HepG2 (cell line): ENCODE results near the gene CFAP100. TPM values are rescaled to one million over a fixed set of nuclear protein-coding genes. Genes with fewer than 3 reads are reported as not detected.

ENCODE experiments used
- ARHGAP35 ChIP-seq: sonication (generic); formaldehyde crosslinking; IDR thresholded peaks from 2 replicates; pipeline ENCODE4 v1.9.0; 2022; ENCODE audit warnings: mild to moderate bottlenecking, inconsistent platforms, moderate library complexity, missing genetic modification reagents, borderline replicate concordance
- FOSL1 ChIP-seq: sonication (generic); formaldehyde crosslinking; IDR thresholded peaks from 2 replicates; pipeline ENCODE4 v1.9.0; 2021; ENCODE audit warnings: missing genetic modification reagents, borderline replicate concordance
- FOXK1 ChIP-seq: sonication (generic); formaldehyde crosslinking; IDR thresholded peaks from 2 replicates; pipeline ENCODE4 v1.4.0; 2020; ENCODE audit warnings: low read depth, missing genetic modification reagents, borderline replicate concordance
- FOXO1 ChIP-seq: sonication (generic); formaldehyde crosslinking; IDR thresholded peaks from 2 replicates; pipeline ENCODE4 v1.4.0; 2020; ENCODE audit warnings: missing genetic modification reagents
- GABPA ChIP-seq, 2 experiments: IDR thresholded peaks; 2 replicates each; pipeline ENCODE4 v1.6.1; 2011 to 2016; ENCODE audit warnings: low read depth in 2 of 2, low read length in 1 of 2, missing biosample characterization in 1 of 2, missing genetic modification characterization in 1 of 2
- GFI1 ChIP-seq: sonication (generic); formaldehyde crosslinking; IDR thresholded peaks from 2 replicates; pipeline ENCODE4 v1.5.0; 2020; ENCODE audit warnings: missing genetic modification reagents, mild to moderate bottlenecking, borderline replicate concordance
- HNRNPUL1 ChIP-seq: fragments of 200-400 bp; formaldehyde crosslinking; IDR thresholded peaks from 2 replicates; pipeline ENCODE4 v1.6.1; 2017; ENCODE audit warnings: low read depth, mild to moderate bottlenecking, low read length, moderate library complexity
- KDM6A ChIP-seq: IDR thresholded peaks from 2 replicates; pipeline ENCODE4 v1.6.1; 2016; ENCODE audit warnings: low read depth
- MEF2D ChIP-seq: sonication (generic); formaldehyde crosslinking; IDR thresholded peaks from 2 replicates; pipeline ENCODE4 v1.5.1; 2020; ENCODE audit warnings: mild to moderate bottlenecking, missing genetic modification reagents
- NFE2L2 ChIP-seq: fragments of 150-350 bp; IDR thresholded peaks from 2 replicates; pipeline ENCODE4 v1.6.1; 2014; ENCODE audit warnings: low read length
- XBP1 ChIP-seq: sonication (generic); formaldehyde crosslinking; IDR thresholded peaks from 2 replicates; pipeline ENCODE4 v1.5.0; 2020; ENCODE audit warnings: missing genetic modification reagents
- ZBTB1 ChIP-seq: sonication (generic); formaldehyde crosslinking; IDR thresholded peaks from 2 replicates; pipeline ENCODE4 v1.4.0; 2020; ENCODE audit warnings: missing genetic modification reagents, borderline replicate concordance
- ZNF207 ChIP-seq: fragments of 450-650 bp; IDR thresholded peaks from 2 replicates; pipeline ENCODE4 v1.6.1; 2016; ENCODE audit warnings: antibody characterized with exemption, borderline replicate concordance
- ZNF24 ChIP-seq: fragments of 450-650 bp; IDR thresholded peaks from 2 replicates; pipeline ENCODE4 v1.6.1; 2017; ENCODE audit warnings: antibody characterized with exemption, mild to moderate bottlenecking
- ZNF296 ChIP-seq: sonication (generic); formaldehyde crosslinking; conservative IDR thresholded peaks from 2 replicates; pipeline ENCODE4 v1.5.0; 2020; ENCODE audit warnings: mild to moderate bottlenecking, missing genetic modification reagents
- ZNF549 ChIP-seq: sonication (generic); formaldehyde crosslinking; IDR thresholded peaks from 2 replicates; pipeline ENCODE4 v1.5.0; 2020; ENCODE audit warnings: missing genetic modification reagents
- ZNF724P ChIP-seq: sonication (generic); formaldehyde crosslinking; IDR thresholded peaks from 2 replicates; pipeline ENCODE4 v1.8.0; 2022; ENCODE audit warnings: missing genetic modification reagents, borderline replicate concordance
- polyA plus RNA-seq, 8 experiments: library from polyadenylated mRNA; depleted of rRNA in 3 of 8; stranded (reverse) in 7 of 8; unstranded in 1 of 8; fragments of >200 nt; fragmentation: Illumina TruSeq in 4 of 8; extraction: Trizol in 4 of 8; gene quantifications; 2 replicates each; pipeline versions ENCODE4 v1.2.1 to v1.2.3, GENCODE V29; 2011 to 2016; ENCODE audit warnings: low read depth in 4 of 8, missing spikeins in 1 of 8, mixed read lengths in 1 of 8; ENCODE audit not compliant: insufficient read depth in 1 of 8
- total RNA-seq, 5 experiments: library from RNA; depleted of rRNA; stranded (reverse); fragments of >200 nt; fragmentation: Illumina TruSeq; extraction: Trizol; gene quantifications; 2 replicates each; pipeline ENCODE4 v1.2.3, GENCODE V29; 2016; ENCODE audit warnings: low read depth in 1 of 5
- TF ChIP-seq, protein P1 (sequence below): sonication (generic); formaldehyde crosslinking; IDR thresholded peaks from 2 replicates; pipeline ENCODE4 v1.9.0; 2021; ENCODE audit warnings: missing genetic modification reagents, mild to moderate bottlenecking, borderline replicate concordance
- TF ChIP-seq, protein P2 (sequence below), 2 experiments: sonication (generic) in 1 of 2; formaldehyde crosslinking in 1 of 2; IDR thresholded peaks; 2 replicates each; pipeline versions ENCODE4 v1.6.1 to v1.9.0; 2014 to 2022; ENCODE audit warnings: antibody characterized with exemption in 1 of 2, borderline replicate concordance in 1 of 2, inconsistent platforms in 1 of 2, low read depth in 1 of 2, missing genetic modification reagents in 1 of 2
- TF ChIP-seq, protein P3 (sequence below): IDR thresholded peaks from 2 replicates; pipeline ENCODE4 v1.6.1; 2012; ENCODE audit warnings: inconsistent platforms
- TF ChIP-seq, protein P4 (sequence below): sonication (generic); formaldehyde crosslinking; IDR thresholded peaks from 2 replicates; pipeline ENCODE4 v1.4.0; 2020; ENCODE audit warnings: mild to moderate bottlenecking, low read depth, missing genetic modification reagents

The CFAP100 gene
- total and polyA plus RNA-seq, 2 of the 13 experiments (the other 11 are each of a cell fraction or from before 2014, with no cell fraction given) = 0.32 TPM; not detected in 1

- TF ChIP-seq MEF2D (CRISPR knock-in tag) = no peak
- no peak; the same call in 1 of the 2 replicates for TF ChIP-seq ARHGAP35 (CRISPR knock-in tag)
- TF ChIP-seq GABPA (IDR thresholded peaks at IDR 0.05; ENCODE audit: low read depth, low read length) = no peak
- no peak for TF ChIP-seq GABPA (CRISPR knock-in tag; IDR thresholded peaks at IDR 0.05; ENCODE audit: low read depth)
- TF ChIP-seq, protein P1, sequence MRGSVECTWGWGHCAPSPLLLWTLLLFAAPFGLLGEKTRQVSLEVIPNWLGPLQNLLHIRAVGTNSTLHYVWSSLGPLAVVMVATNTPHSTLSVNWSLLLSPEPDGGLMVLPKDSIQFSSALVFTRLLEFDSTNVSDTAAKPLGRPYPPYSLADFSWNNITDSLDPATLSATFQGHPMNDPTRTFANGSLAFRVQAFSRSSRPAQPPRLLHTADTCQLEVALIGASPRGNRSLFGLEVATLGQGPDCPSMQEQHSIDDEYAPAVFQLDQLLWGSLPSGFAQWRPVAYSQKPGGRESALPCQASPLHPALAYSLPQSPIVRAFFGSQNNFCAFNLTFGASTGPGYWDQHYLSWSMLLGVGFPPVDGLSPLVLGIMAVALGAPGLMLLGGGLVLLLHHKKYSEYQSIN (CRISPR knock-in tag) = peak; percentile 74; the same call in 1 of the 2 replicates
- TF ChIP-seq ZNF724P (CRISPR knock-in tag) = peak; percentile 75; the same call in 1 of the 2 replicates
- peak; percentile 80 for TF ChIP-seq GFI1
- no peak for TF ChIP-seq FOSL1
- TF ChIP-seq FOXO1 (CRISPR knock-in tag) = peak; percentile 94
- no peak for TF ChIP-seq ZNF207
- TF ChIP-seq ZNF296 = no peak
- TF ChIP-seq, protein P2, sequence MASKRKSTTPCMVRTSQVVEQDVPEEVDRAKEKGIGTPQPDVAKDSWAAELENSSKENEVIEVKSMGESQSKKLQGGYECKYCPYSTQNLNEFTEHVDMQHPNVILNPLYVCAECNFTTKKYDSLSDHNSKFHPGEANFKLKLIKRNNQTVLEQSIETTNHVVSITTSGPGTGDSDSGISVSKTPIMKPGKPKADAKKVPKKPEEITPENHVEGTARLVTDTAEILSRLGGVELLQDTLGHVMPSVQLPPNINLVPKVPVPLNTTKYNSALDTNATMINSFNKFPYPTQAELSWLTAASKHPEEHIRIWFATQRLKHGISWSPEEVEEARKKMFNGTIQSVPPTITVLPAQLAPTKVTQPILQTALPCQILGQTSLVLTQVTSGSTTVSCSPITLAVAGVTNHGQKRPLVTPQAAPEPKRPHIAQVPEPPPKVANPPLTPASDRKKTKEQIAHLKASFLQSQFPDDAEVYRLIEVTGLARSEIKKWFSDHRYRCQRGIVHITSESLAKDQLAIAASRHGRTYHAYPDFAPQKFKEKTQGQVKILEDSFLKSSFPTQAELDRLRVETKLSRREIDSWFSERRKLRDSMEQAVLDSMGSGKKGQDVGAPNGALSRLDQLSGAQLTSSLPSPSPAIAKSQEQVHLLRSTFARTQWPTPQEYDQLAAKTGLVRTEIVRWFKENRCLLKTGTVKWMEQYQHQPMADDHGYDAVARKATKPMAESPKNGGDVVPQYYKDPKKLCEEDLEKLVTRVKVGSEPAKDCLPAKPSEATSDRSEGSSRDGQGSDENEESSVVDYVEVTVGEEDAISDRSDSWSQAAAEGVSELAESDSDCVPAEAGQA (IDR thresholded peaks at IDR 0.05; ENCODE audit: low read depth) = peak; percentile 31; the same call in 1 of the 2 replicates
- TF ChIP-seq, protein P2 (CRISPR knock-in tag; IDR thresholded peaks at IDR 0.05; ENCODE audit: borderline replicate concordance) = no peak
- TF ChIP-seq, protein P3, sequence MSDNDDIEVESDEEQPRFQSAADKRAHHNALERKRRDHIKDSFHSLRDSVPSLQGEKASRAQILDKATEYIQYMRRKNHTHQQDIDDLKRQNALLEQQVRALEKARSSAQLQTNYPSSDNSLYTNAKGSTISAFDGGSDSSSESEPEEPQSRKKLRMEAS = peak; percentile 79
- TF ChIP-seq ZNF549 (CRISPR knock-in tag) = no peak
- TF ChIP-seq KDM6A = no peak
- peak; percentile 77; the same call in 1 of the 2 replicates for TF ChIP-seq FOXK1 (CRISPR knock-in tag)
- TF ChIP-seq, protein P4, sequence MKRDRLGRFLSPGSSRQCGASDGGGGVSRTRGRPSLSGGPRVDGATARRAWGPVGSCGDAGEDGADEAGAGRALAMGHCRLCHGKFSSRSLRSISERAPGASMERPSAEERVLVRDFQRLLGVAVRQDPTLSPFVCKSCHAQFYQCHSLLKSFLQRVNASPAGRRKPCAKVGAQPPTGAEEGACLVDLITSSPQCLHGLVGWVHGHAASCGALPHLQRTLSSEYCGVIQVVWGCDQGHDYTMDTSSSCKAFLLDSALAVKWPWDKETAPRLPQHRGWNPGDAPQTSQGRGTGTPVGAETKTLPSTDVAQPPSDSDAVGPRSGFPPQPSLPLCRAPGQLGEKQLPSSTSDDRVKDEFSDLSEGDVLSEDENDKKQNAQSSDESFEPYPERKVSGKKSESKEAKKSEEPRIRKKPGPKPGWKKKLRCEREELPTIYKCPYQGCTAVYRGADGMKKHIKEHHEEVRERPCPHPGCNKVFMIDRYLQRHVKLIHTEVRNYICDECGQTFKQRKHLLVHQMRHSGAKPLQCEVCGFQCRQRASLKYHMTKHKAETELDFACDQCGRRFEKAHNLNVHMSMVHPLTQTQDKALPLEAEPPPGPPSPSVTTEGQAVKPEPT = peak; percentile 68; the same call in 1 of the 2 replicates
- no peak for TF ChIP-seq HNRNPUL1
- TF ChIP-seq XBP1 (CRISPR knock-in tag) = no peak
- TF ChIP-seq NFE2L2 = no peak
- no peak for TF ChIP-seq ZNF24
- TF ChIP-seq ZBTB1 = no peak
These were observed 5.5 kb upstream of the CFAP100 start (continued) for GRCh38 chr3:126389112-126389793.
